K562 (cell line): Measurements from ENCODE around the gene ZNF581. TPM values are rescaled to one million over a fixed set of nuclear protein-coding genes. Genes with fewer than 3 reads are reported as not detected.

Source experiments
- CEBPB ChIP-seq: fragments of 450-650 bp; IDR thresholded peaks from 2 replicates; pipeline ENCODE4 v1.6.1; 2016; ENCODE audit warnings: missing genetic modification characterization, missing compliant biosample characterization
- JUN ChIP-seq, 2 experiments: sonication (generic) in 1 of 2; formaldehyde crosslinking in 1 of 2; IDR thresholded peaks; 2 replicates each; pipeline versions ENCODE4 v1.6.1 to v1.8.0; 2012 to 2022; ENCODE audit warnings: borderline replicate concordance in 2 of 2, mild to moderate bottlenecking in 2 of 2, improper control_type of control experiment in 1 of 2, low read depth in 1 of 2, low read length in 1 of 2, missing genetic modification reagents in 1 of 2
- MEF2D ChIP-seq: conservative IDR thresholded peaks from 2 replicates; pipeline ENCODE4 v1.6.1; 2016; ENCODE audit warnings: low read depth, missing genetic modification characterization, missing compliant biosample characterization
- MYBL2 ChIP-seq, 2 experiments: fragments of 450-650 bp in 1 of 2; sonication (generic) in 1 of 2; formaldehyde crosslinking in 1 of 2; IDR thresholded peaks; 2 replicates each; pipeline versions ENCODE4 v1.6.1 to v1.8.1; 2017 to 2022; ENCODE audit warnings: borderline replicate concordance in 1 of 2, inconsistent platforms in 1 of 2, low read depth in 1 of 2, mild to moderate bottlenecking in 1 of 2, missing genetic modification reagents in 1 of 2, moderate library complexity in 1 of 2
- NCOA1 ChIP-seq: fragments of 450-650 bp; IDR thresholded peaks from 2 replicates; pipeline ENCODE4 v1.6.1; 2016; ENCODE audit warnings: low read depth
- OTX1 ChIP-seq: fragments of 450-650 bp; formaldehyde crosslinking; IDR thresholded peaks from 2 replicates; pipeline ENCODE4 v1.4.0; 2022; ENCODE audit warnings: mild to moderate bottlenecking
- RBM22 ChIP-seq: fragments of 200-400 bp; formaldehyde crosslinking; IDR thresholded peaks from 2 replicates; pipeline ENCODE4 v1.6.1; 2018; ENCODE audit warnings: low read length, low read depth; ENCODE audit not compliant: poor library complexity, severe bottlenecking
- SFPQ ChIP-seq: fragments of 200-400 bp; formaldehyde crosslinking; IDR thresholded peaks from 2 replicates; pipeline ENCODE4 v1.6.1; 2017; ENCODE audit warnings: mild to moderate bottlenecking, low read depth, low read length, moderate library complexity
- SIN3A ChIP-seq, 2 experiments: fragments of 150-350 bp in 1 of 2; IDR thresholded peaks; 2 replicates each; pipeline ENCODE4 v1.6.1; 2011 to 2016; ENCODE audit warnings: borderline replicate concordance in 2 of 2, low read depth in 2 of 2, low read length in 2 of 2, mild to moderate bottlenecking in 2 of 2, moderate library complexity in 2 of 2; ENCODE audit not compliant: control insufficient read depth in 1 of 2
- SRSF3 ChIP-seq: fragments of 200-400 bp; formaldehyde crosslinking; IDR thresholded peaks from 2 replicates; pipeline ENCODE4 v1.6.1; 2016; ENCODE audit warnings: mild to moderate bottlenecking, low read length, moderate library complexity; ENCODE audit not compliant: insufficient read depth
- XRCC5 ChIP-seq: fragments of 200-400 bp; formaldehyde crosslinking; IDR thresholded peaks from 2 replicates; pipeline ENCODE4 v1.6.1; 2017; ENCODE audit warnings: low read depth, mild to moderate bottlenecking, low read length
- ZBTB8A ChIP-seq: fragments of 450-650 bp; IDR thresholded peaks from 2 replicates; pipeline ENCODE4 v1.6.1; 2018; ENCODE audit warnings: mild to moderate bottlenecking, moderate library complexity; ENCODE audit not compliant: partially characterized antibody
- ZFX ChIP-seq: sonication (generic); formaldehyde crosslinking; IDR thresholded peaks from 2 replicates; pipeline ENCODE4 v1.8.0; 2022; ENCODE audit warnings: mild to moderate bottlenecking, missing genetic modification reagents, moderate library complexity
- ZNF263 ChIP-seq: sonication (generic); formaldehyde crosslinking; IDR thresholded peaks from 2 replicates; pipeline ENCODE4 v1.8.0; 2022; ENCODE audit warnings: mild to moderate bottlenecking, missing genetic modification reagents, borderline replicate concordance
- ZNF830 ChIP-seq: fragments of 250-450 bp; sonication (Bioruptor Pico); IDR thresholded peaks from 2 replicates; pipeline ENCODE4 v1.5.0; 2021; ENCODE audit warnings: mild to moderate bottlenecking
- polyA plus RNA-seq, 8 experiments: library from polyadenylated mRNA; depleted of rRNA in 4 of 8; stranded (reverse) in 5 of 8; unstranded in 3 of 8; fragments of >200 nt; fragmentation: Nextera tagmentation in 2 of 8; fragmentation: Illumina TruSeq in 1 of 8; extraction: Ambion mirVana in 2 of 8; extraction: Trizol in 1 of 8; gene quantifications; 2 replicates each; pipeline versions ENCODE4 v1.2.1 to v1.2.3, GENCODE V29; 2011 to 2014; ENCODE audit warnings: inconsistent platforms in 1 of 8, missing spikeins in 1 of 8
- total RNA-seq, 7 experiments: library from RNA; depleted of rRNA in 6 of 7; stranded (reverse); fragments of >200 nt in 6 of 7; fragmentation: Illumina TruSeq in 2 of 7; extraction: Trizol in 2 of 7; gene quantifications; 2 replicates each; pipeline versions ENCODE4 v1.2.1 to v1.2.3, GENCODE V29; 2011 to 2021; ENCODE audit warnings: low replicate concordance in 1 of 7

ZNF581 gene
- total and polyA plus RNA-seq, 9 of the 15 experiments (the other 6 are each of a cell fraction or from before 2014, with no cell fraction given), result 2.4 to 39.4 (median 15.4) TPM

DNA sequence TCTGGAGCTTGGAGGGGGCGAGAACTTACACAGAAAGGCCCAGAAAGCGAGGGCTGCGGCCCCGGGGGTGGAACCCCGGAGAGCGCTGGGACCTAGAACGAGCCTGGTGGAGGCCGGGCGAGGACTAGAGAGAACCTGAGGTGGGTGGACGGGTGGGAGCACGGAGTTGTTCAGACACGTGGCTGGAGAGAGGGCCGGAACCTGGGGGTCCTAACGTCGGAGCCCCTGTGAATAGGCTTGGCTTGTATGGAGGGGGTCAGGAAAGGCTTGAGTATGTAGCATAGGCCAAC lies 383 bp downstream of the ZNF581 start (continued):
- TF ChIP-seq RBM22, result peak; percentile 23
- TF ChIP-seq SFPQ, result no peak
- no peak for TF ChIP-seq MYBL2 (IDR thresholded peaks at IDR 0.05; ENCODE audit: low read depth)
- no peak for TF ChIP-seq MYBL2 (CRISPR knock-in tag; IDR thresholded peaks at IDR 0.05; ENCODE audit: borderline replicate concordance)
- TF ChIP-seq ZNF830 (CRISPR knock-in tag), result no peak
- TF ChIP-seq ZNF263 (CRISPR knock-in tag), result peak; percentile 25; the same call in 1 of the 2 replicates
- TF ChIP-seq MEF2D (tag), result no peak
- TF ChIP-seq JUN (IDR thresholded peaks at IDR 0.05; ENCODE audit: borderline replicate concordance, low read depth, low read length), result no peak
- TF ChIP-seq JUN (CRISPR knock-in tag; IDR thresholded peaks at IDR 0.05; ENCODE audit: borderline replicate concordance), result no peak
- no peak for TF ChIP-seq SIN3A (IDR thresholded peaks at IDR 0.05; ENCODE audit: borderline replicate concordance in 2 of 2, control insufficient read depth in 1 of 2, low read depth in 2 of 2, low read length in 2 of 2)
- no peak for TF ChIP-seq XRCC5
- TF ChIP-seq ZFX (CRISPR knock-in tag), result peak; percentile 11; the same call in 1 of the 2 replicates
- 0 out of 2 replicates have a peak, but pooled peaks have one; percentile 18 for TF ChIP-seq OTX1 (CRISPR knock-in tag)
- TF ChIP-seq SRSF3, result no peak
- no peak for TF ChIP-seq NCOA1
- TF ChIP-seq CEBPB (tag), result no peak
- TF ChIP-seq ZBTB8A, result no peak
